GM23248 (cell line): ENCODE results near the gene OR2V1.

Experiments
- EZH2 ChIP-seq: fragments of 200-600 bp; sonication (generic); IDR thresholded peaks from 2 replicates; pipeline ENCODE4 v1.6.1; 2018; ENCODE audit warnings: antibody characterized with exemption, mild to moderate bottlenecking; ENCODE audit not compliant: insufficient read depth, poor library complexity, severe bottlenecking
- EZH2phosphoT487 ChIP-seq: fragments of 200-600 bp; sonication (generic); IDR thresholded peaks from 2 replicates; pipeline ENCODE4 v1.6.1; 2018; ENCODE audit warnings: antibody characterized with exemption, moderate library complexity, mild to moderate bottlenecking, low read depth; ENCODE audit not compliant: insufficient read depth

GRCh38 chr5:181163487-181164075 lies 32.6 kb upstream of the OR2V1 start:
- TF ChIP-seq EZH2 (no peak), EZH2phosphoT487 (no peak)
